Esophagus muscularis mucosa (tissue), 4 donors: ENCODE results near the gene FMN1. TPM values are rescaled to one million over a fixed set of nuclear protein-coding genes. Genes with fewer than 3 reads are reported as not detected.

Experiments
- DNase-seq: peaks from one replicate; pipeline ENCODE4 v3.0.0-alpha.2; 2017; ENCODE audit errors: extremely low spot score
- H3K27ac ChIP-seq, 4 donors: fragments of 200-600 bp; sonication (generic); replicated peaks in 1 of 4; 1 replicate in 3 of 4; 2 replicates in 1 of 4; pipeline ENCODE4 v1.5.1; 2016 to 2019; ENCODE audit warnings: mild to moderate bottlenecking in 1 of 4
- H3K27me3 ChIP-seq, 4 donors: fragments of 200-600 bp; sonication (generic); one replicate each; pipeline versions ENCODE4 v1.5.1 to v1.6.0; 2016 to 2019
- H3K36me3 ChIP-seq, 4 donors: fragments of 200-600 bp; sonication (generic); one replicate each; pipeline ENCODE4 v1.5.1; 2016 to 2019
- H3K4me1 ChIP-seq, 4 donors: fragments of 200-600 bp; sonication (generic); one replicate each; pipeline ENCODE4 v1.5.1; 2016 to 2019
- H3K4me3 ChIP-seq, 4 donors: fragments of 200-600 bp; sonication (generic); 1 replicate in 2 of 4; 2 replicates in 2 of 4; pipeline ENCODE4 v1.5.1; 2016 to 2019; ENCODE audit warnings: mild to moderate bottlenecking in 4 of 4, moderate library complexity in 1 of 4
- H3K9me3 ChIP-seq, 4 donors: fragments of 200-600 bp; sonication (generic); 1 replicate in 3 of 4; 2 replicates in 1 of 4; pipeline ENCODE4 v1.5.1; 2016 to 2019
- EP300 ChIP-seq: sonication (generic); formaldehyde crosslinking; IDR thresholded peaks from one replicate; pipeline ENCODE4 v1.6.1; 2017; ENCODE audit warnings: antibody characterized with exemption
- POLR2A ChIP-seq: fragments of 450-650 bp; IDR thresholded peaks from one replicate; pipeline ENCODE4 v1.6.1; 2017; ENCODE audit warnings: antibody characterized with exemption, moderate library complexity, mild to moderate bottlenecking, low read depth
- POLR2AphosphoS5 ChIP-seq, 2 donors: sonication (generic); formaldehyde crosslinking; IDR thresholded peaks; one replicate each; pipeline ENCODE4 v1.6.1; 2017; ENCODE audit warnings: antibody characterized with exemption in 2 of 2
- WGBS: methylation state at CpG from one replicate; pipeline ENCODE4 v1.1.5; 2018; 5-methylcytosine and 5-hydroxymethylcytosine counted together
- intact Hi-C: fragments of 100-400 bp; cut with DNase I; formaldehyde crosslinking; loops from one replicate; pipeline ENCODE4 v1.15.1; 2023
- total RNA-seq, 4 donors: library from RNA; depleted of rRNA; stranded (reverse); fragments of >200 nt; gene quantifications; one replicate each; pipeline versions ENCODE4 v1.1.0 to v1.2.1, GENCODE V29; 2016
- TF ChIP-seq, protein P1 (sequence below), 3 experiments: fragments of 200-600 bp in 2 of 3; fragments of 450-650 bp in 1 of 3; sonication (generic) in 2 of 3; IDR thresholded peaks; one replicate each; pipeline ENCODE4 v1.5.1; 2017 to 2019; ENCODE audit warnings: antibody characterized with exemption in 3 of 3, mild to moderate bottlenecking in 2 of 3, moderate library complexity in 1 of 3

The FMN1 gene
- total RNA-seq, 4 donors from 2014 or later: 4.8 to 12.5 (median 8.6) TPM

DNA sequence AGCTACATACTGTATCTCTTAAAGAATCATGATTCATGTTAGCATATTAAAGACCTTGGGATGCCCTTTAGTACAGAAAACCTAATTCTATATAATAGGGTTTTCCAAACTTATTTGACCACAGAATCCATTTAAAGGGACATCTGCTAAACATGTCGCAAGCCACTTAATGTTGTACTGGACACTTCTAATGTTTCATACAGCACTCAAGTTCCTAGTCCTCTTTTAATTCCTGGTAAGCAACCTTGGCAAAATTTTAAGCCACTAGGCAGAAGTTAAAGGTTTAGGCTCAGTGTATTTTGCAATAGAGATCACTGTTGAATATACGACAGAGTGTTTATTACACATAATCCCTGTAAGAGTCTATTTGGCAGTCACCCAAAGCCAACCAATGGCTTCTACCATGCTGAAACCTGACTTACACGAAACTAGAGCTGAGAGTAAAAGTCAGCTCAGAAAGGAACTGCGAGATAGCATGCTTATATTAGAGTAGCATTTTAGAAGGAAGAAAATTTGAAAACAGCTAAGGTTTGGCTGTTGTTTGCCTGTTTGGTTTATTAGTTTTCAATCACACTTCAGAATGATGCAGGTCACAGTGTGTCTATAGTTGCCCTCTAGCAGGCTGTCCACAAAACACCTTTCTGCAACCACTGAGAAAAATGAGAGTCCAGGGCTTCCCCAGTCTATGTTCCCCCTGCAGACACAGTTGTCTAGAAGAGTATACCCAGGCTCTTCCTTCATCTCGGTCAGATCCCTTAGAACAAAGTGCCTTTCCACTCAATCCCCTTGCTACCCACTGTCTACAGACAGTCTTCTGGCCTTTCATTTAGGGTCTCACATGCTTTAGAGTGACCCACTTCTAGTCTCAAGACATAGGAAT, 104.4 kb downstream of the FMN1 start:
- WGBS: 36% methylated on average over 5 of the region's 5 CpGs
- H3K9me3 ChIP-seq: no peaks in the 10 kb centered on the region
- peaks cover 0 to 34% (median 25%) of the 10 kb centered on the region in 4 donors for H3K4me1 ChIP-seq
- H3K36me3 ChIP-seq: no peaks in the 10 kb centered on the region
- intact Hi-C loops: no loop called here
- no peak for TF ChIP-seq POLR2AphosphoS5 (IDR thresholded peaks at IDR 0.05)
- TF ChIP-seq POLR2A: no peak
- TF ChIP-seq, protein P1, sequence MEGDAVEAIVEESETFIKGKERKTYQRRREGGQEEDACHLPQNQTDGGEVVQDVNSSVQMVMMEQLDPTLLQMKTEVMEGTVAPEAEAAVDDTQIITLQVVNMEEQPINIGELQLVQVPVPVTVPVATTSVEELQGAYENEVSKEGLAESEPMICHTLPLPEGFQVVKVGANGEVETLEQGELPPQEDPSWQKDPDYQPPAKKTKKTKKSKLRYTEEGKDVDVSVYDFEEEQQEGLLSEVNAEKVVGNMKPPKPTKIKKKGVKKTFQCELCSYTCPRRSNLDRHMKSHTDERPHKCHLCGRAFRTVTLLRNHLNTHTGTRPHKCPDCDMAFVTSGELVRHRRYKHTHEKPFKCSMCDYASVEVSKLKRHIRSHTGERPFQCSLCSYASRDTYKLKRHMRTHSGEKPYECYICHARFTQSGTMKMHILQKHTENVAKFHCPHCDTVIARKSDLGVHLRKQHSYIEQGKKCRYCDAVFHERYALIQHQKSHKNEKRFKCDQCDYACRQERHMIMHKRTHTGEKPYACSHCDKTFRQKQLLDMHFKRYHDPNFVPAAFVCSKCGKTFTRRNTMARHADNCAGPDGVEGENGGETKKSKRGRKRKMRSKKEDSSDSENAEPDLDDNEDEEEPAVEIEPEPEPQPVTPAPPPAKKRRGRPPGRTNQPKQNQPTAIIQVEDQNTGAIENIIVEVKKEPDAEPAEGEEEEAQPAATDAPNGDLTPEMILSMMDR (IDR thresholded peaks at IDR 0.05): no peak
- no peak for TF ChIP-seq EP300
- no peaks in the 10 kb centered on the region for H3K27me3 ChIP-seq
- peak overlapping the region in 1 of 4 donors; percentile 8 for H3K27ac ChIP-seq
- H3K4me3 ChIP-seq: no peak overlapping the region
- DNase-seq: no peak

DNA sequence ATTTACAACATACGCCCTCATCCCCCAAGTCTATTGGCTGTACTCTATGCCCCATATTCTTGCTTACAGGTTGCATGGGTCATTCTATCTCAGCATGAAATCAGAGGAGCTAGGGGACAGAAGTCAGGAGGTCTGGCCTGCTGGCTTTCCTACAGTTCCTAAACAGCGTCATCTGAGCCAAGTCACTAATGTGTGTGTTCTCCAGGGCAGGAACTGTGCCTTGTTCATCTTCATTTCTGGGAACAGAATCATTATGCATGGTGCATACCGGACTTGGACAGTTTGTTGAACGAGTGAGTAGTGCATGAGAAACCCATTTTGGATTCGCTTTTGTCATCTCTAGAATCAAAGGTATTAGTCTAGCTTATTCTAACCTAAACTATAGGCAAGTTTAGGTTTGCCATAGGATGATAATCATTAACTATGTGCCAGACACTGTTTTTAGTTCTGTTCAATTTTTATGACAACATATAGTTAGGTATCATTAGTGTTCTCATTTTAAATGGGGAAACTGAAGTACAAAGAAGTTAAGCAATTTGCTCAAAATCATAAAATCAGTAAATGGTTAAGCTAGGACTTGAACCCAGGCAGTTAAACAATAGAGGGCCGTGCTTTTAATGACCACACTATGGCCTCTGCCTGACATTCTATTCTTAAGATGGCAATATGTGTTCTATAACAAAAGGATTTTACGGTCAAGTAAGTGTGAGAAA, 105.2 kb downstream of the FMN1 start:
- Histone ChIP-seq H3K27me3 (no peaks in the 10 kb centered on the region), H3K36me3 (no peaks in the 10 kb centered on the region), H3K27ac (peak overlapping the region in 1 of 4 donors; percentile 8), H3K4me3 (no peak overlapping the region), H3K9me3 (no peaks in the 10 kb centered on the region), H3K4me1 (peaks cover 0 to 30% (median 23%) of the 10 kb centered on the region in 4 donors)
- intact Hi-C loops: no loop called here
- 78% methylated on average over 7 of the region's 7 CpGs for WGBS
- no peak for DNase-seq
- TF ChIP-seq POLR2A: no peak
- no peak for TF ChIP-seq POLR2AphosphoS5 (IDR thresholded peaks at IDR 0.05)

DNA sequence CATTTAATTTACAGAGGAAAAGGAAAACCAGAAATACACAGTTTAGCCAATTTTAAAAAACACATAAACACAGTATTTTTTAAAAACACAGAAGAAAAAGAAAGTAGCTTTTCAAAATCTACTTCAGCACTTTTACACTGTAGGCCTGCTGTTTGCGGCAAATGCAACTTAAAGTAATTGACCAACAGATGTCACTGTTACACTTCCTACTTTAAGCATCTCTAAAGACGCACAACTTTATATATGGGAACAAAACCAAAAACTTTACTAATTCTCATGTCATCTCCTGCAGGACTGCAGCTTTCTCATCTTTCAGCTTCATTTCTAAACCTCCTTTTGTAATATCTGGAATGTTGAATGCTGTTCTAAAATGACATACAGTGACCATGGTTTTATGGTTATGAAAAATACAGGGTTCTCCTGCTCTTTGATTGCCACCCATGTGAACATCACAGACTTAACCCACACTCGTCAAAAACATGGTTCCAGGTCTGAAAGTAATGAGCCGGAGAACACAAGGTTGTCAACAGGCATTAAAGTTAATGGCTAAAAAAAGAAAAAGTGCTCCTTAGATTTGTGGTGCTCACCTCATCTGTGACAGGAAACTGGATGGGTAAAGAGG, 107.9 kb downstream of the FMN1 start:
- H3K9me3 ChIP-seq: no peaks in the 10 kb centered on the region
- no peaks in the 10 kb centered on the region for H3K27me3 ChIP-seq
- no peak for DNase-seq
- no peak overlapping the region for H3K27ac ChIP-seq
- peaks cover 0 to 19% (median 16%) of the 10 kb centered on the region in 4 donors for H3K4me1 ChIP-seq
- H3K4me3 ChIP-seq: no peak overlapping the region
- 31% methylated on average over 4 of the region's 4 CpGs for WGBS
- H3K36me3 ChIP-seq: no peaks in the 10 kb centered on the region
- TF ChIP-seq POLR2AphosphoS5 (IDR thresholded peaks at IDR 0.05): no peak
- TF ChIP-seq, protein P1 (IDR thresholded peaks at IDR 0.05): peak; percentile 47 to 58 (median 55)
- intact Hi-C loops: loop anchor here (2.0 kb wide), 2 partner anchors 46 to 614 kb away; no protein-coding TSS in a partner anchor

DNA sequence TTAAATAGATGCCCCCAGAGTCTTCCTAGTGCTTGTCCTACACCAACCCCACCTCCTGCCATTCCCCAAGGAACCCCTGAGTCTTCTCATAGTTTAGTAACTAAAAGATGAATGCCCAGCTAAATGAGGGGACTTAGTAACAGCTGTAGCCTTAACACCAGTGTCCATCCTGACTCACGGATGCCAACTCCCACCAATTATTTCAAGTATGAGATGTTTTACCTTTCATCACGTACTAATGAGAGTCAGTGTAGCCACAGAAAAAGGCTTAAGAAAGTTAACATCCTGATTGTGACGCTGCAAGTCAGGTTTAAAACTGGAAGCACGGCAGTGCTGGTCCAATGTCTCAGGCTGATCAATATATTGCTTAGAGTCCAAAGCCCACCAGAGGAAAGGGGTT, 109.9 kb downstream of the FMN1 start:
- Histone ChIP-seq H3K4me1 (peaks cover 0 to 7% (median 7%) of the 10 kb centered on the region in 4 donors), H3K27ac (no peak overlapping the region), H3K9me3 (no peaks in the 10 kb centered on the region), H3K4me3 (no peak overlapping the region), H3K36me3 (no peaks in the 10 kb centered on the region), H3K27me3 (no peaks in the 10 kb centered on the region)
- TF ChIP-seq POLR2A: no peak
- TF ChIP-seq EP300: no peak
- TF ChIP-seq, protein P1 (IDR thresholded peaks at IDR 0.05): no peak
- no peak for TF ChIP-seq POLR2AphosphoS5 (IDR thresholded peaks at IDR 0.05)
- 93% methylated on average over 4 of the region's 4 CpGs for WGBS
- DNase-seq: no peak
- intact Hi-C loops: no loop called here
